Loucy (cell line): ENCODE data around the gene ARHGAP24.

Source experiments
- EZH2phosphoT487 ChIP-seq: fragments of 200-600 bp; IDR thresholded peaks from 2 replicates; pipeline ENCODE4 v1.6.1; 2018; ENCODE audit warnings: antibody characterized with exemption, mild to moderate bottlenecking, moderate library complexity, borderline replicate concordance
- TF ChIP-seq, protein P1 (sequence below): fragments of 200-600 bp; sonication (generic); conservative IDR thresholded peaks from 2 replicates; pipeline ENCODE4 v1.5.1; 2014; ENCODE audit warnings: mild to moderate bottlenecking, antibody characterized with exemption, low read length

- TF ChIP-seq, protein P1, sequence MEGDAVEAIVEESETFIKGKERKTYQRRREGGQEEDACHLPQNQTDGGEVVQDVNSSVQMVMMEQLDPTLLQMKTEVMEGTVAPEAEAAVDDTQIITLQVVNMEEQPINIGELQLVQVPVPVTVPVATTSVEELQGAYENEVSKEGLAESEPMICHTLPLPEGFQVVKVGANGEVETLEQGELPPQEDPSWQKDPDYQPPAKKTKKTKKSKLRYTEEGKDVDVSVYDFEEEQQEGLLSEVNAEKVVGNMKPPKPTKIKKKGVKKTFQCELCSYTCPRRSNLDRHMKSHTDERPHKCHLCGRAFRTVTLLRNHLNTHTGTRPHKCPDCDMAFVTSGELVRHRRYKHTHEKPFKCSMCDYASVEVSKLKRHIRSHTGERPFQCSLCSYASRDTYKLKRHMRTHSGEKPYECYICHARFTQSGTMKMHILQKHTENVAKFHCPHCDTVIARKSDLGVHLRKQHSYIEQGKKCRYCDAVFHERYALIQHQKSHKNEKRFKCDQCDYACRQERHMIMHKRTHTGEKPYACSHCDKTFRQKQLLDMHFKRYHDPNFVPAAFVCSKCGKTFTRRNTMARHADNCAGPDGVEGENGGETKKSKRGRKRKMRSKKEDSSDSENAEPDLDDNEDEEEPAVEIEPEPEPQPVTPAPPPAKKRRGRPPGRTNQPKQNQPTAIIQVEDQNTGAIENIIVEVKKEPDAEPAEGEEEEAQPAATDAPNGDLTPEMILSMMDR = no peak
- no peak for TF ChIP-seq EZH2phosphoT487
Observed at GRCh38 chr4:85557016-85557901, 82.3 kb downstream of the ARHGAP24 start.
